PFSK-1 (cell line): Measurements from ENCODE around the gene IL36B.

Source experiments
- POLR2AphosphoS5 ChIP-seq: IDR thresholded peaks from 2 replicates; pipeline ENCODE4 v1.6.1; 2012; ENCODE audit warnings: low read depth, mild to moderate bottlenecking, control low read depth, low read length, moderate library complexity
- TF ChIP-seq, protein P1 (sequence below), 2 experiments: IDR thresholded peaks; 2 replicates each; pipeline versions ENCODE4 v1.6.1 to v1.8.0; 2011 to 2012; ENCODE audit warnings: low read depth in 2 of 2, low read length in 2 of 2, control low read depth in 1 of 2, inconsistent platforms in 1 of 2, mild to moderate bottlenecking in 1 of 2, moderate library complexity in 1 of 2; ENCODE audit not compliant: insufficient read depth in 1 of 2

DNA sequence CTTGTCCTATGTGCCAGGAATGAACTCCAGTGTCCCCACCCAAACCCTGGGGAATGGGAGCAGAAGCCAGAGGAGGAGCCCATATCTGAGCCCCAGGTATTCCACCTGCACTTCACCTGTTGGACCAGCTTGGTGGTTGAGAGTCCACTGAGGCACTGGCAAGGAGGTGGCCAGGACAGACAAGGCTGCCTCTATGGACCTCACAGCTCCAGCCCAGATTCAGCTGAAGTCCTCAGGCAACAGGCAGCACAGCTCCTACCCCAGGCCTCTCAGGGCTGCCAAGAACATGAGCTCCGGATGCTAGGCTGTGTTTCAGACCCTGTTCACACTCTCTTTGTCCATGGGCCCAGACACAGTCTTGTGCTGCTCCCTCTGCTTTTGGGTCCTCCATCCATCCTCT is 12.2 kb upstream of the IL36B start:
- no peak for TF ChIP-seq POLR2AphosphoS5
- TF ChIP-seq, protein P1, sequence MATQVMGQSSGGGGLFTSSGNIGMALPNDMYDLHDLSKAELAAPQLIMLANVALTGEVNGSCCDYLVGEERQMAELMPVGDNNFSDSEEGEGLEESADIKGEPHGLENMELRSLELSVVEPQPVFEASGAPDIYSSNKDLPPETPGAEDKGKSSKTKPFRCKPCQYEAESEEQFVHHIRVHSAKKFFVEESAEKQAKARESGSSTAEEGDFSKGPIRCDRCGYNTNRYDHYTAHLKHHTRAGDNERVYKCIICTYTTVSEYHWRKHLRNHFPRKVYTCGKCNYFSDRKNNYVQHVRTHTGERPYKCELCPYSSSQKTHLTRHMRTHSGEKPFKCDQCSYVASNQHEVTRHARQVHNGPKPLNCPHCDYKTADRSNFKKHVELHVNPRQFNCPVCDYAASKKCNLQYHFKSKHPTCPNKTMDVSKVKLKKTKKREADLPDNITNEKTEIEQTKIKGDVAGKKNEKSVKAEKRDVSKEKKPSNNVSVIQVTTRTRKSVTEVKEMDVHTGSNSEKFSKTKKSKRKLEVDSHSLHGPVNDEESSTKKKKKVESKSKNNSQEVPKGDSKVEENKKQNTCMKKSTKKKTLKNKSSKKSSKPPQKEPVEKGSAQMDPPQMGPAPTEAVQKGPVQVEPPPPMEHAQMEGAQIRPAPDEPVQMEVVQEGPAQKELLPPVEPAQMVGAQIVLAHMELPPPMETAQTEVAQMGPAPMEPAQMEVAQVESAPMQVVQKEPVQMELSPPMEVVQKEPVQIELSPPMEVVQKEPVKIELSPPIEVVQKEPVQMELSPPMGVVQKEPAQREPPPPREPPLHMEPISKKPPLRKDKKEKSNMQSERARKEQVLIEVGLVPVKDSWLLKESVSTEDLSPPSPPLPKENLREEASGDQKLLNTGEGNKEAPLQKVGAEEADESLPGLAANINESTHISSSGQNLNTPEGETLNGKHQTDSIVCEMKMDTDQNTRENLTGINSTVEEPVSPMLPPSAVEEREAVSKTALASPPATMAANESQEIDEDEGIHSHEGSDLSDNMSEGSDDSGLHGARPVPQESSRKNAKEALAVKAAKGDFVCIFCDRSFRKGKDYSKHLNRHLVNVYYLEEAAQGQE (IDR thresholded peaks at IDR 0.05; ENCODE audit: insufficient read depth in 1 of 2, low read depth in 2 of 2, low read length in 2 of 2) = no peak
